Neural progenitor cell (in vitro differentiated cells): ENCODE results near the gene HNF1B.

Experiments
- EZH2 ChIP-seq: fragments of 200-600 bp; sonication (generic); IDR thresholded peaks from 2 replicates; pipeline ENCODE4 v1.6.1; 2017; ENCODE audit warnings: antibody characterized with exemption, mild to moderate bottlenecking, moderate library complexity
- EZH2phosphoT487 ChIP-seq: fragments of 200-600 bp; sonication (generic); IDR thresholded peaks from 2 replicates; pipeline ENCODE4 v1.6.1; 2017; ENCODE audit warnings: antibody characterized with exemption
- TF ChIP-seq, protein P1 (sequence below): fragments of 200-600 bp; sonication (generic); IDR thresholded peaks from 2 replicates; pipeline ENCODE4 v1.5.1; 2017; ENCODE audit warnings: antibody characterized with exemption, mild to moderate bottlenecking

DNA sequence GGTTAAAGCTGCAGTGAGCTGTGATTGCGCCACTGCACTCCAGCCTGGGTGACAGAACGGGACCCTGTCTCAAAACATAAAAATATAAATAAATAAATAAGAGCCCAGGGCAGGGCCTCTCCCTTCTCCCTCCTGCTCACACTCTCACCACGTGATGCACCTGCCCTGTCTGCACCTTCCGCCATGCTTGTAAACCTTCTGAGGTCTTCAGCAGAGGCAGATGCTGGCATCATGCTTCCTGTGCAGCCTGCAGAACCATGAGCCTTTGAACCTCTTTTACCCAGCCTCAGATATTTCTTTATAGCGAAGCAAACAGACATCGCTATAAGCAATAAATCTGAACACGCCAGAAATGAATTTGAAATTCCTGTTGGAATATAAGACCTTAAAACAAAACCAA is 48.5 kb downstream of the HNF1B start:
- TF ChIP-seq, protein P1, sequence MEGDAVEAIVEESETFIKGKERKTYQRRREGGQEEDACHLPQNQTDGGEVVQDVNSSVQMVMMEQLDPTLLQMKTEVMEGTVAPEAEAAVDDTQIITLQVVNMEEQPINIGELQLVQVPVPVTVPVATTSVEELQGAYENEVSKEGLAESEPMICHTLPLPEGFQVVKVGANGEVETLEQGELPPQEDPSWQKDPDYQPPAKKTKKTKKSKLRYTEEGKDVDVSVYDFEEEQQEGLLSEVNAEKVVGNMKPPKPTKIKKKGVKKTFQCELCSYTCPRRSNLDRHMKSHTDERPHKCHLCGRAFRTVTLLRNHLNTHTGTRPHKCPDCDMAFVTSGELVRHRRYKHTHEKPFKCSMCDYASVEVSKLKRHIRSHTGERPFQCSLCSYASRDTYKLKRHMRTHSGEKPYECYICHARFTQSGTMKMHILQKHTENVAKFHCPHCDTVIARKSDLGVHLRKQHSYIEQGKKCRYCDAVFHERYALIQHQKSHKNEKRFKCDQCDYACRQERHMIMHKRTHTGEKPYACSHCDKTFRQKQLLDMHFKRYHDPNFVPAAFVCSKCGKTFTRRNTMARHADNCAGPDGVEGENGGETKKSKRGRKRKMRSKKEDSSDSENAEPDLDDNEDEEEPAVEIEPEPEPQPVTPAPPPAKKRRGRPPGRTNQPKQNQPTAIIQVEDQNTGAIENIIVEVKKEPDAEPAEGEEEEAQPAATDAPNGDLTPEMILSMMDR, result no peak
- no peak for TF ChIP-seq EZH2
- no peak for TF ChIP-seq EZH2phosphoT487
